HepG2 (cell line): ENCODE measurements around the gene ABHD2. TPM values are rescaled to one million over a fixed set of nuclear protein-coding genes. Genes with fewer than 3 reads are reported as not detected.

ENCODE experiments used
- ATAC-seq: fragments of 200-7000 bp; cut with Tn5 transposase; 3 replicates; pipeline ENCODE4 v1.9.1; 2020; ENCODE audit warnings: mild to moderate bottlenecking, moderate library complexity
- BruUV-seq: library from RNA; stranded (reverse); fragments of 400-500 nt; replicated peaks from 2 replicates; lab custom pipeline; 2021; lab: Mats Ljungman, UMichigan
- CTCF ChIA-PET: fragments of 300-600 bp; formaldehyde crosslinking; extraction: SDS; loops from one replicate; lab custom pipeline; 2021; ENCODE audit warnings: low total read pairs, inconsistent platforms, low intra/inter-chr PET ratio; lab: Yijun Ruan, JAX
- POLR2A ChIA-PET: fragments of 350-600 bp; sonication (Branson Sonifier 250); formaldehyde crosslinking; loops from one replicate; lab custom pipeline; 2020; ENCODE audit warnings: antibody characterized with exemption, inconsistent platforms; lab: Yijun Ruan, JAX
- DNase-seq: peaks from one replicate; pipeline ENCODE4 v3.0.0-alpha.2; 2015; ENCODE audit warnings: low spot score
- FAIRE-seq: peaks from 3 replicates; lab custom pipeline; 2011; peaks lifted over from hg19 to GRCh38; lab: Jason Lieb, UNC
- H2AFZ ChIP-seq: one replicate; pipeline ENCODE4 v1.6.1; 2011; ENCODE audit warnings: low read length, inconsistent platforms
- H3K27ac ChIP-seq: fragments of 300-600 bp; 3 replicates; pipeline ENCODE4 v1.8.0; 2011; ENCODE audit warnings: mixed run types, mild to moderate bottlenecking, mixed read lengths, low read length, inconsistent platforms; ENCODE audit not compliant: insufficient read depth; ENCODE audit errors: extremely low read length
- H3K27me3 ChIP-seq, 2 experiments: fragments of 200-600 bp in 1 of 2; 2 replicates in 1 of 2; 3 replicates in 1 of 2; pipeline versions ENCODE4 v1.6.0 to v1.8.0; 2011; ENCODE audit warnings: low read length in 2 of 2, mild to moderate bottlenecking in 2 of 2, moderate library complexity in 2 of 2, inconsistent platforms in 1 of 2; ENCODE audit not compliant: insufficient read depth in 2 of 2, control insufficient read depth in 1 of 2
- H3K36me3 ChIP-seq, 2 experiments: fragments of 200-600 bp in 1 of 2; replicated peaks in 1 of 2; 2 replicates in 1 of 2; 3 replicates in 1 of 2; pipeline versions ENCODE4 v1.5.1 to v1.8.0; 2011; ENCODE audit warnings: low read length in 2 of 2, inconsistent platforms in 1 of 2; ENCODE audit not compliant: insufficient read depth in 2 of 2, control insufficient read depth in 1 of 2
- H3K4me1 ChIP-seq: 2 replicates; pipeline ENCODE4 v1.5.1; 2012; ENCODE audit warnings: low read length, inconsistent platforms; ENCODE audit not compliant: insufficient read depth
- H3K4me2 ChIP-seq: 2 replicates; pipeline ENCODE4 v1.6.0; 2011; ENCODE audit warnings: low read depth, low read length, inconsistent platforms
- H3K4me3 ChIP-seq, 3 experiments: fragments of 200-600 bp in 1 of 3; sonication (generic), shearing (Covaris generic) in 1 of 3; replicated peaks in 1 of 3; 2 replicates each; pipeline ENCODE4 v1.5.1; 2011 to 2016; ENCODE audit warnings: low read length in 3 of 3, inconsistent platforms in 2 of 3, low read depth in 2 of 3, mild to moderate bottlenecking in 2 of 3, control low read depth in 1 of 3, mixed read lengths in 1 of 3; ENCODE audit not compliant: insufficient read depth in 1 of 3
- H3K79me2 ChIP-seq: one replicate; pipeline ENCODE4 v1.6.1; 2011; ENCODE audit warnings: low read length, inconsistent platforms; ENCODE audit not compliant: insufficient read depth
- H3K9ac ChIP-seq: 2 replicates; pipeline ENCODE4 v1.6.0; 2011; ENCODE audit warnings: mild to moderate bottlenecking, low read depth, low read length, inconsistent platforms; ENCODE audit not compliant: insufficient read depth
- H3K9me3 ChIP-seq: 2 replicates; pipeline ENCODE4 v1.5.1; 2012; ENCODE audit warnings: mild to moderate bottlenecking, low read length
- H4K20me1 ChIP-seq: 2 replicates; pipeline ENCODE4 v1.6.0; 2011; ENCODE audit warnings: inconsistent platforms, mild to moderate bottlenecking, low read length, moderate library complexity; ENCODE audit not compliant: insufficient read depth
- ATF7 ChIP-seq, 2 experiments: fragments of 450-650 bp in 1 of 2; sonication (generic) in 1 of 2; formaldehyde crosslinking in 1 of 2; IDR thresholded peaks; 2 replicates each; pipeline versions ENCODE4 v1.4.0 to v1.6.1; 2016 to 2020; ENCODE audit warnings: antibody characterized with exemption in 1 of 2, mild to moderate bottlenecking in 1 of 2, missing genetic modification reagents in 1 of 2
- CREB1 ChIP-seq, 2 experiments: fragments of 450-650 bp in 1 of 2; IDR thresholded peaks; 2 replicates each; pipeline ENCODE4 v1.6.1; 2016 to 2017; ENCODE audit warnings: control low read depth in 1 of 2, mild to moderate bottlenecking in 1 of 2, missing compliant biosample characterization in 1 of 2, missing genetic modification characterization in 1 of 2
- ELF3 ChIP-seq: IDR thresholded peaks from 2 replicates; pipeline ENCODE4 v1.6.1; 2016; ENCODE audit warnings: missing genetic modification reagents, missing compliant biosample characterization
- HES4 ChIP-seq: sonication (generic); formaldehyde crosslinking; IDR thresholded peaks from 2 replicates; pipeline ENCODE4 v1.9.0; 2021; ENCODE audit warnings: mild to moderate bottlenecking, missing genetic modification reagents, borderline replicate concordance
- HMGXB3 ChIP-seq: sonication (generic); formaldehyde crosslinking; IDR thresholded peaks from 2 replicates; pipeline ENCODE4 v1.4.0; 2020; ENCODE audit warnings: missing genetic modification reagents, borderline replicate concordance
- JUN ChIP-seq: sonication (generic); formaldehyde crosslinking; IDR thresholded peaks from 2 replicates; pipeline ENCODE4 v1.4.0; 2020; ENCODE audit warnings: mild to moderate bottlenecking, missing genetic modification reagents
- NFYB ChIP-seq: sonication (generic); formaldehyde crosslinking; IDR thresholded peaks from 2 replicates; pipeline ENCODE4 v1.4.0; 2020; ENCODE audit warnings: missing genetic modification reagents
- STAT5B ChIP-seq: sonication (generic); formaldehyde crosslinking; IDR thresholded peaks from 2 replicates; pipeline ENCODE4 v1.4.0; 2020; ENCODE audit warnings: missing genetic modification reagents
- TGIF2 ChIP-seq: IDR thresholded peaks from 2 replicates; pipeline ENCODE4 v1.6.1; 2016; ENCODE audit warnings: control low read depth, missing compliant biosample characterization
- ZHX1 ChIP-seq: sonication (generic); formaldehyde crosslinking; IDR thresholded peaks from 2 replicates; pipeline ENCODE4 v1.8.1; 2022; ENCODE audit warnings: low read depth, mild to moderate bottlenecking, missing genetic modification reagents
- ZNF546 ChIP-seq: sonication (generic); formaldehyde crosslinking; conservative IDR thresholded peaks from 2 replicates; pipeline ENCODE4 v1.8.1; 2023; ENCODE audit warnings: mild to moderate bottlenecking, missing genetic modification reagents
- ZNF839 ChIP-seq: sonication (generic); formaldehyde crosslinking; IDR thresholded peaks from 2 replicates; pipeline ENCODE4 v1.4.0; 2020; ENCODE audit warnings: missing genetic modification reagents, mild to moderate bottlenecking, borderline replicate concordance
- WGBS: methylation state at CpG from one replicate; pipeline ENCODE4 v1.1.6; 2017; ENCODE audit warnings: low lambda C conversion rate; 5-methylcytosine and 5-hydroxymethylcytosine counted together
- in situ Hi-C: cut with HindIII; loops from 2 replicates; pipeline ENCODE4 v1.10.0; 2017; ENCODE audit warnings: low pct_unique_long_range_greater_than_20kb; ENCODE audit not compliant: extremely low pct_ligation_motif_present
- intact Hi-C: fragments of 100-400 bp; cut with micrococcal nuclease; formaldehyde crosslinking; loops from one replicate; pipeline ENCODE4 v1.10.0; 2022; ENCODE audit not compliant: unreplicated experiment
- polyA plus RNA-seq, 8 experiments: library from polyadenylated mRNA; depleted of rRNA in 3 of 8; stranded (reverse) in 7 of 8; unstranded in 1 of 8; fragments of >200 nt; fragmentation: Illumina TruSeq in 4 of 8; extraction: Trizol in 4 of 8; gene quantifications; 2 replicates each; pipeline versions ENCODE4 v1.2.1 to v1.2.3, GENCODE V29; 2011 to 2016; ENCODE audit warnings: low read depth in 4 of 8, missing spikeins in 1 of 8, mixed read lengths in 1 of 8; ENCODE audit not compliant: insufficient read depth in 1 of 8
- total RNA-seq, 5 experiments: library from RNA; depleted of rRNA; stranded (reverse); fragments of >200 nt; fragmentation: Illumina TruSeq; extraction: Trizol; gene quantifications; 2 replicates each; pipeline ENCODE4 v1.2.3, GENCODE V29; 2016; ENCODE audit warnings: low read depth in 1 of 5
- TF ChIP-seq, protein P1 (sequence below): sonication (generic); formaldehyde crosslinking; IDR thresholded peaks from 2 replicates; pipeline ENCODE4 v1.5.0; 2020; ENCODE audit warnings: mild to moderate bottlenecking, missing genetic modification reagents, moderate library complexity

The ABHD2 gene
- total and polyA plus RNA-seq, 2 of the 13 experiments (the other 11 are each of a cell fraction or from before 2014, with no cell fraction given): 14.8 to 22.4 TPM

DNA sequence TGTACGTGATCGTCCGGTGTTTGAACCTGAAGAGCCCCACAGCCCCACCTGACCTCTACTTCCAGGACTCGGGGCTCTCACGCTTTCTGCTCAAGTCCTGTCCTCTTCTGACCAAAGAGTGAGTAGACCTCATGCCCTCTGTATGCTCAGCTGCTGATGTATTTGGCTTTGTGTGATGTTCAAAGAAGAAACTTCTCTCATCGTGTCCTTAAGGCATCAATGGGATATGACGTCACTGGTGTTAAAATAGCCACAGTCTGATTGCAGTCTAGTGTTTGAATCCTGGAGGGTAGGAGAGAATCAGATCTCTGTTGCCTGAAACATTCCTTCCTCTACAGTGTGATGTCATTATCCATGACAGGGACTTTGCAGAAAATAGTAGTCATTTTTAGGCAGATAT lies 28.1 kb downstream of the ABHD2 start:
- H3K9me3 ChIP-seq: no peaks in the 10 kb centered on the region
- ATAC-seq: no peak
- no TSS peak for BruUV-seq
- TF ChIP-seq ZNF546 (CRISPR knock-in tag) (no peak), STAT5B (CRISPR knock-in tag) (no peak), HMGXB3 (CRISPR knock-in tag) (no peak), ZNF839 (CRISPR knock-in tag) (no peak), NFYB (CRISPR knock-in tag) (no peak), HES4 (CRISPR knock-in tag) (no peak), ELF3 (CRISPR knock-in tag) (no peak), ZHX1 (CRISPR knock-in tag) (no peak), ATF7 (IDR thresholded peaks at IDR 0.05) (peak; percentile 51), ATF7 (CRISPR knock-in tag; IDR thresholded peaks at IDR 0.05) (no peak), TGIF2 (no peak), CREB1 (IDR thresholded peaks at IDR 0.05) (0 out of 2 replicates have a peak, but pooled peaks have one; percentile 50), CREB1 (CRISPR knock-in tag; IDR thresholded peaks at IDR 0.05) (no peak), JUN (CRISPR knock-in tag) (no peak)
- TF ChIP-seq, protein P1, sequence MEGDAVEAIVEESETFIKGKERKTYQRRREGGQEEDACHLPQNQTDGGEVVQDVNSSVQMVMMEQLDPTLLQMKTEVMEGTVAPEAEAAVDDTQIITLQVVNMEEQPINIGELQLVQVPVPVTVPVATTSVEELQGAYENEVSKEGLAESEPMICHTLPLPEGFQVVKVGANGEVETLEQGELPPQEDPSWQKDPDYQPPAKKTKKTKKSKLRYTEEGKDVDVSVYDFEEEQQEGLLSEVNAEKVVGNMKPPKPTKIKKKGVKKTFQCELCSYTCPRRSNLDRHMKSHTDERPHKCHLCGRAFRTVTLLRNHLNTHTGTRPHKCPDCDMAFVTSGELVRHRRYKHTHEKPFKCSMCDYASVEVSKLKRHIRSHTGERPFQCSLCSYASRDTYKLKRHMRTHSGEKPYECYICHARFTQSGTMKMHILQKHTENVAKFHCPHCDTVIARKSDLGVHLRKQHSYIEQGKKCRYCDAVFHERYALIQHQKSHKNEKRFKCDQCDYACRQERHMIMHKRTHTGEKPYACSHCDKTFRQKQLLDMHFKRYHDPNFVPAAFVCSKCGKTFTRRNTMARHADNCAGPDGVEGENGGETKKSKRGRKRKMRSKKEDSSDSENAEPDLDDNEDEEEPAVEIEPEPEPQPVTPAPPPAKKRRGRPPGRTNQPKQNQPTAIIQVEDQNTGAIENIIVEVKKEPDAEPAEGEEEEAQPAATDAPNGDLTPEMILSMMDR (CRISPR knock-in tag): no peak
- intact Hi-C loops: no loop called here
- no peak overlapping the region for H3K9ac ChIP-seq
- FAIRE-seq: no peak
- H3K27ac ChIP-seq: no peak overlapping the region
- H3K36me3 ChIP-seq: peaks cover 3 to 31% of the 10 kb centered on the region in 2 experiments
- in situ Hi-C loops: no loop called here
- DNase-seq: no peak
- no peaks in the 10 kb centered on the region for H4K20me1 ChIP-seq
- no peak overlapping the region for H3K4me3 ChIP-seq
- H3K27me3 ChIP-seq: no peaks in the 10 kb centered on the region
- H3K4me2 ChIP-seq: no peak overlapping the region
- ChIA-PET CTCF (no interaction called here), POLR2A (interaction anchor here (2.0 kb wide), 1 partner anchor 17 kb away, joined by 6 read pairs; no protein-coding TSS in a partner anchor)
- H2AFZ ChIP-seq: no peak overlapping the region
- peaks cover 96% of the 10 kb centered on the region for H3K4me1 ChIP-seq
- WGBS: 79% methylated on average over 7 of the region's 7 CpGs
- peaks cover 5% of the 10 kb centered on the region for H3K79me2 ChIP-seq
